DMS 273 treated with DMSO at 0.1 percent for 48 hours (cell line): ENCODE results near the gene MYO1E.
"Not testable (repeated sequence)": the region's sequence is repeated elsewhere in the genome, so short reads cannot be mapped to it uniquely, and the experiment has no call there.

Experiments used
- DNase-seq: peaks from one replicate; lab custom pipeline; 2025; lab: John Stamatoyannopoulos, UW

Gene MYO1E

DNA sequence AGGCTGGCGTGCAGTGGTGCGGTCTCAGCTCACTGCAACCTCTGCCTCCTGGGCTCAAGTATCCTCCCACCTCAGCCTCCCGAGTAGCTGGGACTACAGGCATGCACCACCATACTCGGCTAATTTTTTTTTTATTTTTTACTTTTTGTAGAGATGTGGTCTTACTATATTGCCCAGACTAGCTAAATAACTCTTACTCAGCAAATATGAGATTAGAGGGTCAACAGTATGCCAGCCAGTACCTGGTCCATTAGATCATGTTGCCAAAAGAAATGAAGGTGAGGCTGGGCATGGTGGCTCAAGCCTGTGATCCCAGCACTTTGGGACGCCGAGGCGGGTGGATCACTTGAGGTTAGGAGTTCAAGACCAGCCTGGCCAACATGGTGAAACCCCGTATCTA, 210.6 kb downstream of the MYO1E start:
- DNase-seq = not testable (repeated sequence)

DNA sequence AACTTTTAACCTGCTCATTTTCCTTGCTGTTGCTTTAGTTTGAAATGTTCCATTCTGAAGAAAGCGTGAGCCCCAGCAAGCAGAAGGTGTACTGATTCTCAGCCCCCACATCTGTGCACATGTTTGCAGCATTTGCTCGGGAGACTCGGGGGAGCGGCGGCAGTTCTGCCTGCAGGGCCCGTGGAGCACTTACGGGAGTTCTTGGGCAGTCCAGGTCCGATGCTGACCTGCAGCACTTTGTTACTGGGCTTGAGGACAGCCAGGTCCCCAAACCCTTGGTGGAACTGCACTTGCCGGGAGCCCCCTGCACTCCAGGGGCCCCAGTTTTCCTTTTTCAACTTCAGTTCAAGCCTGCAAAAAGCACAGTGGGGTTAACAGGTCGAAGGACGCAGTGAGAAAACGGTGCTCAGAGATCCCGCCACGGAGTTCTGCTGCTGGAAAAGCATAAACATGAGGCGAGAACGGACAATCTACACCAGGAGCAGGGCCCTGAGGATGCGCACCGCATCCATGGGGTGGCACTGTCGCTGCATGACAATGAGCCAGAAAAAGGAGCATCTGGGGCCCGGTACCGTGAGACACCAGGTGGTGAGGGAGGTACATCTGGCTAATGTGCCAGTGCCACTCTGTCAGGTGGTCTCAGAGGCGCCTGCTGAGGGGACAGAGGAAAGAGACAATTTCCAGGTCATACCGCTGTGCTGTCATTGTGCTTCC, 211.6 kb downstream of the MYO1E start:
- no peak for DNase-seq

DNA sequence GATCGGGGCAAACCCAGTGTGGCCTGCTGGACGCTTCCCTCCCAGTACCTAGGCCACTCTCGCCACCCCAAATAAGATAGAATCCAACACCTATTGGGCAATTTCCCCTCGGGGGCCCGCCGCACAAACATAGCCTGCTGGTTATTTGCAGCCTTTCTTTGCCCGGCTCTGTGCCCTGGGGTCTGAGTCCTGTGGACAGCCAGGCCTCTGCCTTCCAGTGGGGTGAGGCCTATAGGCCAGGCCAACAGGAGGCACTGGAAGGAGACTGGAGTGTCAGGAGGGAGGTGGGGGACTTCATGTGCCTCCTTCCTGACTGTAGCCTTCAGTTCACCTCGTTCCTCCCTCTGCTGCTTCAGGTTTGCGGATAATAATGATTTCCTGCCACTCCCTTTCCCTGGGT, 213.5 kb downstream of the MYO1E start:
- DNase-seq = no peak

DNA sequence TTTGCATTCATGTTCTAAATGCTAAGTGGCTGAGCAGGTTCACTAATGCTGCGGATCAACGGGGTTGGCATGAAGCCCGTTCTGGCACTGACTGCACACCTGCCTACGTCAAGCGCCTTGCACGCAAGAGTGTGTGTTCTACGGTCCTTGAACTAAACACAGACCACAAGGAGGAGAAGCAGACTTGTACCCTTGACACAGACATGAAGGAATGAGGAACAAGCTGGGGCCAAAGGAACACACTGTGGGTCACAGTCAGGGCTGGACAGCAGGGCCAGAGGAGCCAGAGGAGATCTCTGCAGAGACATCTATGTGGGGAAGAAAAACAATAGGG, 214.0 kb downstream of the MYO1E start:
- no peak for DNase-seq

DNA sequence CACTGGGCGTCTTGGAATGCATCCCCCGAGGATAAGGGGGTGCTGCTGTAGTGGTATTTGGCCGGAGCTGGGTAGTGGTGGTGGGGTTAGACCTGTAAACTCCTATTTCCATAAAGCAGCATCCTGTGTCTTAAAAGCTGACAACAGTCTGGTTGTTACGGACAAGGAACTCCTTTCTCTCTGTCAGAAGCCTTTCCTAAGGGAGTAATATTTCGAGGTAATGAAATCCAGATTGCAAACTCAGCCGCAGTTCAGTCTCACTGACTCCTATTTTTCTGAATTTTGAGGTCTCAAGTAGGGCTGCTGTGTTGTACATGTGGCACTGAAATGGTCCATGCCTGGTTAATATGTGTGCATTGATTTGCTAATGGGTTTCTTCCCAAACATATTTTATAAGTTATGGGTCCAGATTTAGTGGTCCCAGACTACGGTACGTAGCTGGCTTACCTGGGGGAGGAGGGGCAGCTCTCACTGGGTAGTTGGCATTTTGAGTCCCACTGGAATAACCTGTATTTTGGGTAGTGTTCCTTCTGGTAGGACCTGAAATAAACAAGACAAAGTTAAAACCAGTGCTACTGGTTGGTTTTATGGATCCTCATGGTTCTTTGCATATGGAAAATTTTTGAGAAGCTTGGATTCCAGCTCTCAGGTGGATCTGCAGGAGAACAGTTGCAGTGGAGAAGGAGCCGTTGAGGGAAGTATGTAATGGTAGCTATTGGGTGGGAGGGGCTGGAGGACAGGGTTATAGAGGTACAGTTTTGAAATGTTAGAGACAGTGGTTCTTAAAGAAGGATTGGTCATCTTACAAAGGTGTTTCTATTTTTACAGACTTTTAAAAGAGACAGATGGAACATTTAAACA, 214.6 kb downstream of the MYO1E start:
- no peak for DNase-seq

- no peak for DNase-seq
Measured at GRCh38 chr15:59157396-59157795, 215.3 kb downstream of the MYO1E start.

DNA sequence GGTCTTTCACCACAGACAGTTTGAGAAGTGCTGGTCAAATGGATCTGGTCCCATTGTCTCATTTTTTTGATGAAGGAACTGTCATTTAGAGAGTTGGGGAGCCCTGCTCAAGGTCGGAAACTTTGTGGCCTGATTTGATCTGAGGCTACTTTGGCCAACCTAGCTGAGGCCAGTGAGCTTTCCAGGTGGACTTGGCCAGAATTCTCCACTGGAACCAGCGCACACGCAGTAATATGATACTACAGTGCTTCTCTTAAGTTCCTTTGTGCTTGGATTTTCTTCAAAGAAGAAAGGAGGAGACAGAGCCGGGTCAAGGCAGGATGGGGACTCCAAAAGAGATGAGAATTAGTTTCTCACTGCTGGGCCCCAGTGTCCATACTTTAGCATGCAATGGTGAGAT, 217.2 kb downstream of the MYO1E start:
- DNase-seq = no peak

- no peak for DNase-seq
Measured at GRCh38 chr15:59154243-59154642, 218.4 kb downstream of the MYO1E start.

GRCh38 chr15:59153466-59153865, 219.2 kb downstream of the MYO1E start:
- DNase-seq = no peak

- DNase-seq = no peak
Measured at GRCh38 chr15:59152694-59153450, 219.8 kb downstream of the MYO1E start.

- DNase-seq = no peak
Measured at GRCh38 chr15:59150185-59150584, 222.5 kb downstream of the MYO1E start.

DNA sequence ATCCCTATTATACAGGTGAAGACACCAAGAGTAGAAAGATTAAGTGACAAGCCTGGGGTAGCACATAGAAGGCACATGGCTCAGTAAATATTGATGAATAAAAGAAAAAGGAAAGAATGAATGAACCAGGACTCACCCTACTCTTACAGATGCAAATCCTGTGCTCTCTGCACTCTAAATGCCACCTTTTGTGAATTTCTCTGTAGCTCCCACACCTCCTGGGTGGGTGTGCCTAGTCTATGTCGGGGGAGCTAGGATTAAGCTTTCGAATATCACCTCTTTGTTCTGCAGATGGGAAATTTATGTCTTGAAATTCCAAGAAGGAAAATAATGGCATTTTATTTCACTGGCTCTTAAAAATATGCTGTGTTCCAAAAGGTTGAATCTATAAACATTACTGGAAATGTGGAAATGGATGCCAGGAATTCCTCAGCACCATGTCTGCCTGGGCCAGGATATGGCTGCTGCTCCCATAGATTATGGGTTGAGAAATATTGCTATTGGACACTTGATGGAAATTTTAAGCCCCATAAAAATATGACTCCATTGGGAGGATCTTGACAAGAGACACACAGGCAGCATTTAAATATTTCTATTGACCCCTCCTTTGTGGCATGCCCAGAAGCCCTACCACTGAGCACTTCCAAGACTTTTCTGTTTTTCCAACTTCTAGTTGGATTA, 224.4 kb downstream of the MYO1E start:
- no peak for DNase-seq

- DNase-seq = no peak
Measured at GRCh38 chr15:59147666-59148065, 225.0 kb downstream of the MYO1E start.

DNA sequence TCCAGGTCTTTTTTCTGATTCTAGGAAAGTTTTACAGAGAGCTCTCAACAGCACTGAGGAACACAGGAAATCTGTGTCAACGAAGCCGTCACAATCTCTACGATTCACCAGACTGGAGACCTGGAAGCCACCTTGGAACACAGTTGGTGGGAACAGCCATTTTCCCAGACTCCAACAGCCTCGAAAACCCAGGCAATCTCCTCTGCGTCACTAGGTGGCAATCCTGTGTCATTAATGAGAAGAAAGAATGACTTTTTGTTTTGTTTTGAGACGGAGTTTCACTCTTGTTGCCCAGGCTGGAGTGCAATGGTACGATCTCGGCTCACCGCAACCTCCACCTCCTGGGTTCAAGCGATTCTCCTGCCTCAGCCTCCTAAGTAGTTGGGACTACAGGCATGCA, 228.1 kb downstream of the MYO1E start:
- not testable (repeated sequence) for DNase-seq

DNA sequence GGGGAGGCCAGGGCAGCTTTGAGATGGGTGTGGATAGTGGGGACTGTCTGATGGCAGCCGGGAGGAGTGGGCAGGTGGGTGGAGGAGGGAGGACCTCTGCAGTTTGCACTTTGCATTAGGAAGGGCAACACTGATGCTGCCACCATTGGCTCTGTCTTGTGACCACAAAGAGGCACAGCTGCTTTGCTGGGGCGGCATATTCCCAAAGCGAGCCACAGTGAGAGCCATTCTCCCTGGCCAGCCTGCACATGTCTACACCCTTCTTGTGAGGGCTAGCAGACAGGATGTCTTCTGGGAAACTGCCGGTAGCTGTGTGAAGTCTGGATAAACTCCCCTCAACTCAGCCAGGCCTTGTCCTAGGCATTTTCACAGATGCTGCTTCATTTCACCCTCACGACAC, 229.4 kb downstream of the MYO1E start:
- no peak for DNase-seq

DNA sequence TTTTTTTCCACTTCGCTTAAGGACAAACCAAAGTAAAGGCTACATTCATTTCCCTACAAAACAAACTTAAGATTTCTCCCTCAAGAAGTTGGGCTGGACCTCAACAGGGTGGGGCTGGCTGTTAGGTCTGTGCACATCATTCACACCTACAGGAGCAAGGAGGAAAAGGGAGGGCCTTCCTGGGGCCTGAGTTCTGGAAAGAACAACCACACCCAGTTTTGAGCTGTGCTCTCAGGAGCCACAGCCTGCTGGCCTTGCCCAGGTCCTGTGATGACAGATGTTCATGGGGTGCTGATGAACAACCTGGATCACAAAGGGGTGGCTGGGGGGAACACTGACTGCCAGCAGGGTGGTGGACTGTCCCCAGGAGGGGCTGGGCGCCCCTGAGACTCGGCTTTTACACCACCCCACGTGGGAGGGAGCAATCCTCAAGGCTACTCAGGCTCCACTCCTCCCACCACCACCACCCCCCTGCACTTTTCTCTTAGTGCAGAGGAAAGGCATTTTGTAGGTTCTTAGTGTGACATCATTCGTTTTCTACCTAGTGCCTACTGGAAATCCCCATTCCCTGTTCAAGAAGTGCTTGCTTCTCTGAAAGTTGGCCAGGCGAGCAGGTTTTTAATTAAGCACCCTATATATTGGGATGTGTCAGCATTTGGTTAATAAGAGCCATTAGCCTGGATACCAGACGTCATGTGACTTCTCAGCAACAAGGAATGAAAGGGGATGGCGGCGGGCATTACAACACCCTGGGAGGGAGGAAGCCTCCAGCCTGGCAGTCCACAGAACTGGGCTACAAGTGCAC, 232.0 kb downstream of the MYO1E start:
- DNase-seq = no peak

DNA sequence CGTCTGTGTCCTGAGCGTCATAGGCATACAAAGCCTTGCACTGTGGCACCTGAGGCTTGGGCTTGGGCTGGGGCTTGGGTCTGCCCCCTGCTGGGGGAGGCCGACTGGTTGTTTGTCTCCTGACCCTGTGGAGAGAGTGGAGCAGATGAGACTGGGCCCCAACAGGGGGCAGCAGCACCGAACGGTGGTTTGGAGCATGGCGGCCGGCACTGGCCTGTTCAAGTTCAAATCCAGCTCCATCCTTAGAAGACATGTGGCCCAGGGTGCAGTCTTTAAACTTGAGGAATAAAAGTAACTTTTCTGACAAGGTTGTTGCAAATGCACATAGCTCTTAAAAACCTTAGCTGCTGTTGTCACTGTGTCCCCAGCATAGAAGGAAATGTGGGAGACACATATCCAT, 234.4 kb downstream of the MYO1E start:
- DNase-seq = no peak

GRCh38 chr15:59137566-59137965, 235.1 kb downstream of the MYO1E start:
- DNase-seq = no peak

DNA sequence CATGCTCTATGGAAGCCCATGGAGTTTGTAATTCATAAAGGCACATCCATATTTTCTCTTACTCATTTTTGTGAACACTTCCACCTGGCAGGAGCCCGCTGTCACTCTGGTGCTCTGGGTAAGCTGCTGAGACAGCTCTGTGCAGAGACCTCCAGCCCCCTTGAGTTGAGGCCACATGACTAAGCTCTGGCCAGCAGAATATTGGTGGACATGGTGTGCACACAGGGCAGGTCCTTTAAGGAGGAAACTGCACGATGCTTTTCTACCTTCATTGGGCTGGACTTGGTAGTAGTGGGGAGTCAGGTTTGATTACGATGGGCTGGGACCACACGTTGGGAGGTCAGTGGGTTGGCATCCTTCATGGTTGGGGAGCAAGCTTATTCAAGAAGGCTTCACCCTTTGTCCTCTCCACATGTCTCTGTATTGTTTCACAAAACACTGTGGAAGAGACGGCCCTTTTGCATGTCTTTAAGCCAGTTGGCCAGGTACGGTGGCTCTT, 238.7 kb downstream of the MYO1E start:
- no peak for DNase-seq

DNA sequence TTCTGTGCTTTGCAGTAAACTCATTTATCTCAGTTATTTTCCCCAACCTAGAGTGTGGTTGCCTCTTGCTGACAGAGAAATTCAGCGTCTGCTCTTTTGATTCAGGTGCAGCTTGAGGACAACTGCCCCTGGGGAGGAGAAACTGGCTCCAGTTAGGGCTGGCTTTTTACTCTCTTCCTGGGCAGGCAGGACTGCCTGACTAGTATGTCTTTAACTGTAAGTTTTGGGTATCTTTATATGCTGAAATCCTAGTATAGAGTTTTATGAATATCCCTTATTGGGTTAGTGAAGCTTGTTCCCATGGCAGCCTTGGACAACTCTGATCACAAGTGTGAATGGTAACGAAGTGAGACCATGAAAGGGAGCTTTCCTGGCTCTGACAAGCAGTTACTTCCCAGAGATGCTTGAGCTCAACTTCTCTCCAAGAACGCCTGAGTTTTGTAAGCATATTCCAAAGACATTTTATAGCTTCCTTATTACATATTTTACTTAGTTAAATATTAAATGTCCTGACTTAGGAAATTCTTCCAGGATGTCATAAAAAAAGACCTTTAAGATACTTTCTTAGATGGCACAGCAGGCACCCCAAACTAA, 240.6 kb downstream of the MYO1E start:
- DNase-seq = no peak

- DNase-seq = no peak
Measured at GRCh38 chr15:59131456-59131855, 241.2 kb downstream of the MYO1E start.
